Nephron (organoid): ENCODE measurements around the gene SH3TC1.

ENCODE experiments used
- H3K27ac Mint-ChIP-seq, 3 experiments: 2 replicates each; pipeline ENCODE4 v1.8.0; 2020; ENCODE audit warnings: mixed read lengths in 3 of 3, mild to moderate bottlenecking in 2 of 3, moderate library complexity in 1 of 3
- H3K27me3 Mint-ChIP-seq: 2 replicates; pipeline ENCODE4 v1.8.0; 2021; ENCODE audit warnings: low read depth, mild to moderate bottlenecking, moderate library complexity, mixed read lengths
- H3K36me3 Mint-ChIP-seq: 2 replicates; pipeline ENCODE4 v1.8.0; 2020; ENCODE audit warnings: low read depth, mixed read lengths
- H3K4me1 Mint-ChIP-seq: 2 replicates; pipeline ENCODE4 v1.8.0; 2020; ENCODE audit warnings: mixed read lengths
- H3K4me3 Mint-ChIP-seq, 3 experiments: 2 replicates each; pipeline ENCODE4 v1.8.0; 2020; ENCODE audit warnings: mild to moderate bottlenecking in 3 of 3, mixed read lengths in 3 of 3, moderate library complexity in 2 of 3
- H3K9me3 Mint-ChIP-seq: 2 replicates; pipeline ENCODE4 v1.8.0; 2020; ENCODE audit warnings: mixed read lengths
- TF ChIP-seq, protein P1 (sequence below), 3 experiments: fragments of 200-600 bp; sonication (generic); IDR thresholded peaks; one replicate each; pipeline ENCODE4 v1.5.0; 2021; ENCODE audit warnings: antibody characterized with exemption in 3 of 3; ENCODE audit not compliant: unreplicated experiment in 3 of 3

SH3TC1 gene

DNA sequence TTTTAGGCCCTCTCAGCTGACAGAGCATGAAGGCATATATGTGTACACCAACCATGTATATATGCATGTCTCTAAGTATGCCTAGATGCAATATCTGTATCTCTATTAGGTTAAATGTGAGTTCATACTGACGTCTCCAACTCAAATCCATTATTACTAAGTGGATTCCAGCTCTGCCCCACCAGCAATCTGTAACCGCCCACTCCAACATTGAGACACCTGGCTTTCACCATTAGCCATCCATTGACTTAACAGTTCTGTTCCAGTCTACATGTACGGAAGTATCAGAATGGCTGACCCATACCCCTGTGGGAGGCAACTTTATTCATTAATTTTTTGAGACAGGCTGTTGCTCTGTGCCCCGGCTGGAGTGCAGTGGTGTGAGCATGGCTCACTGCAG is 15.0 kb upstream of the SH3TC1 start:
- peaks cover 37% of the 10 kb centered on the region for H3K4me1 Mint-ChIP-seq
- peak overlapping the region in 1 of 3 experiments; percentile 29 for H3K4me3 Mint-ChIP-seq
- peak overlapping the region; percentile 25 to 85 (median 49) for H3K27ac Mint-ChIP-seq
- H3K27me3 Mint-ChIP-seq: peaks cover 31% of the 10 kb centered on the region
- TF ChIP-seq, protein P1, sequence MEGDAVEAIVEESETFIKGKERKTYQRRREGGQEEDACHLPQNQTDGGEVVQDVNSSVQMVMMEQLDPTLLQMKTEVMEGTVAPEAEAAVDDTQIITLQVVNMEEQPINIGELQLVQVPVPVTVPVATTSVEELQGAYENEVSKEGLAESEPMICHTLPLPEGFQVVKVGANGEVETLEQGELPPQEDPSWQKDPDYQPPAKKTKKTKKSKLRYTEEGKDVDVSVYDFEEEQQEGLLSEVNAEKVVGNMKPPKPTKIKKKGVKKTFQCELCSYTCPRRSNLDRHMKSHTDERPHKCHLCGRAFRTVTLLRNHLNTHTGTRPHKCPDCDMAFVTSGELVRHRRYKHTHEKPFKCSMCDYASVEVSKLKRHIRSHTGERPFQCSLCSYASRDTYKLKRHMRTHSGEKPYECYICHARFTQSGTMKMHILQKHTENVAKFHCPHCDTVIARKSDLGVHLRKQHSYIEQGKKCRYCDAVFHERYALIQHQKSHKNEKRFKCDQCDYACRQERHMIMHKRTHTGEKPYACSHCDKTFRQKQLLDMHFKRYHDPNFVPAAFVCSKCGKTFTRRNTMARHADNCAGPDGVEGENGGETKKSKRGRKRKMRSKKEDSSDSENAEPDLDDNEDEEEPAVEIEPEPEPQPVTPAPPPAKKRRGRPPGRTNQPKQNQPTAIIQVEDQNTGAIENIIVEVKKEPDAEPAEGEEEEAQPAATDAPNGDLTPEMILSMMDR (IDR thresholded peaks at IDR 0.05; ENCODE audit: unreplicated experiment in 3 of 3): no peak
- no peaks in the 10 kb centered on the region for H3K9me3 Mint-ChIP-seq
- no peaks in the 10 kb centered on the region for H3K36me3 Mint-ChIP-seq

DNA sequence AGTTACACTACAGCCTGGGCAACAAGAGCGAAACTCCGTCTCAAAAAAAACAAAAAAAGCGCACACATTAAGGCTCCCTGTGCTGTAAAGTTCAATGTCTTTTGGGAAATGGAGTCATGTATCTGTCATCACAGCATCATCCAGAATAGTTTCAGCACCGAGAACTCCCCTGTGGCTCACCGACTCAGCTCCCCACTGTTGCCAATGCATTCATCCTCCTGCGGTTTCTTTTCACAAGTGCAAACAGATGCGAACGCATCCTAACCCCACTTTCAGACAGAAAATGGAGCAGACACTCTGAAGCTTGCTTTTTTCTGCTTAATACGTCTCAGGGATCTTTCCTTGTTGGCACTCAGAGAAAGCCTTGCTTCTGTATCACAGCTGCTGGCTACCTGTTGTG is 13.8 kb upstream of the SH3TC1 start:
- no peaks in the 10 kb centered on the region for H3K36me3 Mint-ChIP-seq
- TF ChIP-seq, protein P1 (IDR thresholded peaks at IDR 0.05; ENCODE audit: unreplicated experiment in 3 of 3): no peak
- H3K27me3 Mint-ChIP-seq: peaks cover 29% of the 10 kb centered on the region

DNA sequence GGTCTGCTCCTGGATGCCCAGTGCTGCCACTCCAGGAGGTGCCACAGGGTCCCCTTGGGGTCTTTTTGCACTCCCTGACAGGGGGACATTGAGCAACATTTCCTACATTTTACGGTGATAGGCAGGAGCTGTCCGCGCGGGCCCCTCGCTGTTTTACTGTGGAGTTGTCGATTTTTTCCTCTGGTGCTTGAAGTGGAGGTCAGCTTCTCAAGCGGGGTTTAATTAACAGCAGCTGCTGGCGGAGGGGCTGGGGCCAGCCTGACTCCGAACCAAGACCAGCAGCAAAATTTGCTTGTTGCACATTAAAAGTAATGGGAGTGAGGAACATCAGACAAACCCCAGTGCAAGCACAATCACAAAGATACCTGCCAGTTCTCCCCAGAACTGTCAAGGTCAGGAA is 13.2 kb upstream of the SH3TC1 start:
- Mint-ChIP-seq H3K4me3 (peak overlapping the region in 2 of 3 experiments; percentile 28 to 31), H3K27me3 (peaks cover 23% of the 10 kb centered on the region), H3K9me3 (no peaks in the 10 kb centered on the region), H3K27ac (peak overlapping the region; percentile 16 to 82 (median 32)), H3K36me3 (no peaks in the 10 kb centered on the region), H3K4me1 (peaks cover 33% of the 10 kb centered on the region)
- TF ChIP-seq, protein P1 (IDR thresholded peaks at IDR 0.05; ENCODE audit: unreplicated experiment in 3 of 3): no peak

More for the DNA sequence above, 13.8 kb upstream of the SH3TC1 start:
- Mint-ChIP-seq H3K4me3 (no peak overlapping the region), H3K9me3 (no peaks in the 10 kb centered on the region), H3K4me1 (peaks cover 37% of the 10 kb centered on the region), H3K27ac (peak overlapping the region; percentile 16 to 45 (median 45))

DNA sequence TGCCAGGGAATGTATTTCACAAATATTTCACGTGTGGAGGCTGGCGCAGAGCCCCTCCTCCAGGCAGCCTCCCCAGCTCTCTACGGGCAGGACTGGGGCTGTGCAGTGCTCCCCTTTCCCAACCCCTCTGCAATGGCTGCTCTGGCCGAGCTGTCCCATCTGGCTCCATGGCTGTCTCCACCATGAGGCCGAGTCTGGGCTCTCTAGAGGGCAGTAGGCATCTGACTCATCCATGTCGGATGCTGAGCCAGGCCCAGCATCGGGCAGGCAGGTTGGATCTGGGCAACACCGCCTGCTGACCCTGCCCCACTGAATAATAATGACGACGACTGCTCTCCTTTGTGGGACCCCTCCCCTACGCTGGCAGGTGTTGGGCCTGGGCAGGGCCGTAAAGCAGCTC is 11.0 kb upstream of the SH3TC1 start:
- no peak overlapping the region for H3K27ac Mint-ChIP-seq
- H3K4me3 Mint-ChIP-seq: no peak overlapping the region
- H3K9me3 Mint-ChIP-seq: no peaks in the 10 kb centered on the region
- H3K4me1 Mint-ChIP-seq: peaks cover 38% of the 10 kb centered on the region
- peaks cover 23% of the 10 kb centered on the region for H3K27me3 Mint-ChIP-seq
- H3K36me3 Mint-ChIP-seq: no peaks in the 10 kb centered on the region
- TF ChIP-seq, protein P1 (IDR thresholded peaks at IDR 0.05; ENCODE audit: unreplicated experiment in 3 of 3): no peak

DNA sequence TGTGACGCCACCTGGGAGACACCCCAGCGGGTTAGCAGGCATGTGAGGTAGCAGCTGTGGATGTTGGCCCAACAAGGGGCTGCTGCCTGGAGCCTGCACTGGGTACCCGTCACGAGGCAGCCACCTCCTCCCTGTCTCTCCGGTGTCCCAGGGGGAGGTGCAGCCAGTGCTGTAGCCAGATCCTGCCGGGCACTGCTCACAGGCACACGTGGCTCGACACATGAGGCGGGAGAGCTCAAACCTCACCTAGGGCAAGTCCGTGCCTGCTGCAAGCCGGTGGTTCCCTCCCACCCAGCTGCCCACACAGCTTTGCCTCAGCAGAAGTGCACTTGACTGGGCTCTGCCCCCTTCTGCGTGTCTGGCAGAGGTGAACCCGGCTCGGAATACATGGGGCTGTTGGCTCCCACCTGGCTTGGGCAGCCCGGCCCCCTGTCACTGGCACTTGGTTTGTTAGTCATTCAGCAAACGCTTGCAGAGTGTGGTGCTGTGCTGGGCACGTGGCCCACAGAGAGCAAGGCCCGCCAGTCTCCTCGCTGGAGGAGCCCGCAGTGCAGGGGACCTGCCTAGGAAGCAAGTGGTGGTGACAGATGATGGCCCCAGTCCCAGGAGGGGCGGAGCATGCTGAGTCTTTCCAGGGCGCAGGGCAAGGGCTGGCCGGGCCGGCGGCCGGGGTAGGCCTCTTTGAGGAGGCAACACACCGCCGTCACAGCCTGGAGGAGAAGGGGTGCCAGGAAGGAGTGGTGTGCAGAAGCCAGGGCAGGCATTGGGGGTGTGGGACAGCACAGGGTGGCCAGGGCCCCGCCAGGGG is 10.1 kb upstream of the SH3TC1 start:
- peaks cover 16% of the 10 kb centered on the region for H3K27me3 Mint-ChIP-seq
- no peaks in the 10 kb centered on the region for H3K36me3 Mint-ChIP-seq
- no peak overlapping the region for H3K27ac Mint-ChIP-seq
- TF ChIP-seq, protein P1 (IDR thresholded peaks at IDR 0.05; ENCODE audit: unreplicated experiment in 3 of 3): no peak
- H3K4me1 Mint-ChIP-seq: peaks cover 36% of the 10 kb centered on the region
- H3K4me3 Mint-ChIP-seq: no peak overlapping the region
- no peaks in the 10 kb centered on the region for H3K9me3 Mint-ChIP-seq
